GM21390 (cell line): ENCODE results near the gene INO80B.
"Not testable (repeated sequence)": the region's sequence is repeated elsewhere in the genome, so short reads cannot be mapped to it uniquely, and the experiment has no call there.

Experiments
- ATAC-seq: cut with Tn5 transposase; IDR thresholded peaks from one replicate; pipeline ENCODE4 v1.9.1; 2021; ENCODE audit not compliant: unreplicated experiment

Gene INO80B

DNA sequence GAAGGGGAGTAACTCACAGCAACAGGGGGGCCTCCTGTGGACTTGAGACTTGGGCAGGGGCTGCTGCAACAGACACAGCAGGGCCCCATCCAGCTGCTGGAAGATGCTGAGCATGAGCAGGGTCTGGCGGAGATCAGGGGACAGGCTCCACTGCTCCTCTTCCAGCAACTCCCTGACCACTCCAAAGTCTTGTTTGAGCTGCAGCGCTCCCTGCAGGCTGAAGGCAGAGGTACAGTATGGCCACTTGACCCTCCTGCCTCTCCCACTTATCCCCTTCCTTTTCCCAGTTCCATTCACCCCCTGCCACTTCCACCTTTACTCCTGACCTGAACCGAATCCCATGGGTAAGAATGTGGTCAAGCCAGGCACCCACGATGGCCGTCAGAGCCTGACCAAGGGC, 20.0 kb downstream of the INO80B start:
- no peak for ATAC-seq

DNA sequence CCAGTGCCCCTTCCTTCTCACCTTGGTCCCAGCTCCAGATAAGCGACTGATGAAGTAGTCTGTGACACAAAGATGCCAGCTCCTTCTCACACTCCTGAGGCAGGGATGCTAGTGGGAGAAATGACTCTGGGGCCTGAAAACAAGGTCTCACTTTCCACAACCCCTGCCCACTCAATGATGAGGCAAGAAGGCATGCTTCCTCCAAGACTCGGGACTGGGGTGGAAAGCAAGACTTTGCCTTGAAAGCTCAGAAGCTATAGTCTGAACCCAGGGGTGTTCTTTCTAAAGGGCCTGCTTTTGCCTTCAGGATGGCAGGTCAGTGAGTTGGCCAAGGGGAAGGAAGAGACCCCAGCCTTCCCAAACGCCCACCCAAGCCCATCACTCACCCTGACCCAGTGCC, 26.5 kb downstream of the INO80B start:
- ATAC-seq: no peak

DNA sequence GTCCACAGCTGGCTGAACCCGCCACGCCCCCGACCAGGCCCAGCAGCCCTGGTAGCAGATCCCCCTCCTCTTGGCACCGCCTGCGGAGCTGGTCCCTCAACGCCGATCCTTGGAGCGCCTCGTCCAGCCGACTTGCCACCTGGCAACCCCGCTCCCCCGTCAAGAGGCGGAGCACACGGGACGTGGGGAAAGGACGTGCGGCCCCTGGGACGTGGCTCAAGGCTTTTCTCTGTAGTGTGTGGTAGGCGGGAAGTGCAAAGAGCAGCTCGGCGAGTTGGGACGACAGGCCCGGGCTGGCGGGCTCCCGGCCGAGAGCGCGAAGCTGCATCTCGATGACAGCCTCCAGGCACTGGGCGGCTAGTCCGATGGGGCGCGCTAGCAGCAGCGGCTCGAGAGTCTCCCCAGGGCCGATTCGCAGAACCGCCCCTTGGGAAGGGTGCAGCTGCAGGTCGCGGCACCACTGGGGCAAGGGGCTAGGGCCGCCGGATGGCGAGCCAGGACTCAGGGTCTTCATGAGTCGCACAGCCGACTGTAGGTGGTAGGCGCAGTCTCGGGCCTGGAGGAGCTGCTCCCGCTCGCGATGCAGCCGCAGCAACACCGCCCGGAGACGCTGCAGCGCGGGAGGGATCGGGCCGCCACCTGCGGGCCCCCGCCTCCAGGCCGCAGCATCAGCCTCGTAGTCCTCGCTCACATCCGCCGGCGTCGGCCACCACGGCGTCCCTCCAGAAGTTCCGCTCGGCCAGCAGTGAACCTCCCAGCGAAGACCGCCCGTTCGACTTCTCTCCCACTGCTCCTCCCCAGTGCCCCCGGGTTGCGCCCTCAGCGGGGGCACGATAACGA, 27.3 kb downstream of the INO80B start:
- ATAC-seq: peak; percentile 39

DNA sequence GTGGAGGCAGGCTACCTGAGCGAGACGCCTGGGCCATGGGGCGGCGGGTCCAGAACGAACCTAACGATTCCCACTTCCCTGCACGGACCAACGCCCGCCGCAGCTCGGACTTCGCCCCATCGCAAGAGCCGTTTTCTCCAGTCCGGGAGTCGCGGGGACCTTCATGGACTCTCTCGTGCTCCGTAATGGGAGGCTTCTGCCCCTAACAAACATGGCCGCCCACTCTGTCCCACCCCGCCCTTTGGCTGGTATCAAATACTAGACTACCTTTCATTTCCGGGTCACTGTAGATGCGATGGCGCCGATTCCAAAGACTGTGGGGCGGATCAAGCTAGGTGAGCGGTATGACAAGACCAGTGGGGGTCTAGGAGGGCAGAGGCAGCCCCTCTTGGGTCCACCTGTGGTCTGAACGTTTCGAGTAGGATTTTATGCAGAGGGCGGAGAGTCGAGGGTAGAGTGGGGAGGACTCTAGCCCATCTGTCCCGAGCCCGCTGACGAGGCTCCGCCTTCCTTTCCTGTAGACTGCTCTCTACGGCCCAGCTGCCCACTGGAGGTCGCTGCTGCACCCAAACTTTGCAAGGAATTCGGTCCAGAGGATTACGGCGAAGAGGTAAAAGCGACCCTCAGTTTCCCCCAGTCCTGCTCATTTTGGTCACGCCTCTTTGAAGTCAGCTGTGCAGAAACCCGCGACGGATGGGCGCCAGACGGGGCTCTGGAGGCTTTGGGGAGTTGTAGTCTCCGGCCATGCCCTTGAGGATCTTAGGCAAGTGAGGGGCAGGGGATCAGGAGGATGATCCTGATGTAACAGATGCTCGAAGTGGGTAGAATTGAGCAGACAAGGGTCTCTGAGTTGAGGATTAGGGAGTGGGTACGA, 28.2 kb downstream of the INO80B start, which contains the start of the genes CCDC142 and TTC31:
Gene CCDC142, minus strand, starts transcription at position 198 of the 874 bp plus-strand sequence. Its CDS starts 161 bp downstream, at position 37.
Gene TTC31, plus strand, starts transcription at position 281 of the 874 bp plus-strand sequence. Its CDS starts 15 bp downstream, at position 296.
- peak; percentile 88 for ATAC-seq

GRCh38 chr2:74483675-74484164, 28.8 kb downstream of the INO80B start:
- ATAC-seq: not testable (repeated sequence)

DNA sequence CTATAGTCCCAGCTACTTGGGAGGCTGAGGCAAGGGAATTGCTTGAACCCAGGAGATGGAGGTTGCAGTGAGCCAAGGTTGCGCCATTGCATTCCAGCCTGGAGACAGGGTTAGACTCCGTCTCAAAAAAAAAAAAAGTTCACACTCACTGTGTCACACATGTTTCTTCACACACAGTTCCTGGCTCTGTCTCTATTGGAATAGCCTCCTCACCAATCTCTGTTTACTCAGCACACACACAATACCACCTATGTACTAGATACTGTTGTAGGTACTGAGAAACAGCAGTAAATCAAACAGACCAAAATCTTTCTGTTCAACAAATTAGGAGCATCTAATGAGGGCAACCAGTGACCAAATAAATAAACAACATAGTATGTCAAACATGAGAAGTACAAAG, 31.3 kb downstream of the INO80B start:
- no peak for ATAC-seq

DNA sequence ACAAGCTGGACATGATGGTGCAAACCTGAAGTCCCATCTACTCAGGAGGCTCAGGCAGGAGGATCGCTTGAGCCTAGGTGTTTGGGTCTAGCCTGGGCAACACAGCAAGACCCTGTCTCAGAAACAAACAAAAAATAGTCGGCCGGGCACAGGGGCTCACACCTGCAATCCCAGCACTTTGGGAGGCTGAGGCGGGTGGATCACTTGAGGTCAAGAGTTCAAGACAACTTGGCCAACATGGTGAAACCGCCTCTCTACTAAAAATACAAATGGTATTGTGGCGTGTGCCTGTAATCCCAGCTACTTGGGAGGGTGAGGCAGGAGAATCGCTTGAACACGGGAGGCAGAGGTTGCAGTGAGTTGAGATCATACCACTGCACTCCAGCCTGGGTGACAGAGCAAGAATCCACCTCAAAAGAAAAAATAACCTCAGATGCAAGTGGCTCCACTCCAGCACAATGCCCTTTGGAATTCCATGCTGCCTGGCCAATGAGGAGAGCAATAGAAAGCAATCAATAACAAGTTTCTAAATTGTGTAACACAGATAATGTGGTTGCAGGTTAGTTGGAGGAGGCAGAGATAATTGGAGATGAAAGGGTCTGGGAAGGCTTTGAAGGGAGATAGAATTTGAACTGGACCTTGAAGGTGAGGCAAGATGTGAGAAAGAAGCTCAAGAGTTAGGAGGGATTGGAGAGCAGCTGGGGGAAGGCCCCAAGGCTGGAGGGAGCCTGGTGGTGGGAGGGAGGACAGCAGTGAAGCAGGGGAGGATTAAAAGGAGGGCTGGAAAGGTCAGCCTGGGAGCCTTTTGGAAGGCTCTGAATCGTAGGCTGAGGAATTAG, 34.0 kb downstream of the INO80B start:
- no peak for ATAC-seq

GRCh38 chr2:74489906-74490305, 35.0 kb downstream of the INO80B start:
- no peak for ATAC-seq

GRCh38 chr2:74491648-74492544, 37.0 kb downstream of the INO80B start:
- no peak for ATAC-seq

- no peak for ATAC-seq
Measured at GRCh38 chr2:74493546-74493945, 38.7 kb downstream of the INO80B start.

DNA sequence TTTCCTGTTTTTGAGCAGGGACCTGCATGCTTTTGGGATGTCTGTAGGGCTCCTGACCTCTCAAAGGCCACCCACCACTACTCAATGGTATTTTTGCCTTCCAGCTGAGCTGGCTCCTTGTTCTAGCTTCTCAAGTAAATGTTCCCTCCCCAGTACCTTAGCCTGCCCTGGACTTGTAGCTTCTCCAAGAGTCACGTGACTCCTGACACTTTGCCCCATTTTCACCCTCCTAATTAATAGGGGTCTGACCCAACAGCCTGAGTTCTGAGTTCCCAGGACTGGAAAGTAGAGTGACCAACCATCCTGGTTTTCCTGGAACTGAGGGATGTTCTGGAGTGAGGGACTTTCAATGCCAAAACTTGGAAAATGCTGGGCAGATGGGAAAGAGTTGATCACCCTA, 40.6 kb downstream of the INO80B start:
- ATAC-seq: no peak

DNA sequence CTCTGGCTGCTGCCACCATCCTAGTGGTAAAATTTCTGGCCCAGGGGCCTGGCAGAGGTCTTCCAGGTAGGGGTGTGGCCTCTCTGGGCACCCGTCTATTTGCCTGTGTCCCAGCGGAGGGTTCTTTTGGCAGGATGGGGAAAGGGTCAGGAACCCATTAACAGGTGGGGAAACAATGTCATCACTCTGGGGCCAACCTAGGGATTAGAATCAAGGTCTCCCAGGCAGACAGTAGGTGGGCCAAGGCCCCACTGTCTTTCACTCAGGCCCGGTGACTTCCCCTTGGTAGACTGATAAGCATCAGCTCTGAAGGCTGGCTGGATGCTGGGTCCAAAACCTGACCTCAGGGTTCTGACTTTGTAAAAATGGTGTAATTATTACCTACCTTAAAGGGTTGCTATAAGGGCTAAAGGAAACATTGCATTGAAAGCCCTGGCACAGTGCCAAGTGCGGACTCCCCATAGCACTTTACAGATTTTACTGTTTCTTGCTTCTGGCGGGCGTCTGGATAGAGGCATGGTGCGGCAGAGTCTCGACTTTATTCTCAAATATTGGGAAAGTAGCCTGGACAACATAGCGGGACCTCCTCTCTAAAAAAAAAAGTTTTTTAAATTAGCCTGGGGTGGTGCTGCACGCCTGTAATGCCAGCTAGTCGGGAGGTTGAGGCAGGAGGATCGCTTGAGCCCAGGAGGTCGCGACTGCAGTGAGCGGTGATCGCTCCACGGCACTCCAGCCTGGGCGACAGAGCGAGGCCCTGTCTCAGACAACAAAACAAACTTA, 42.3 kb downstream of the INO80B start:
- ATAC-seq: no peak

DNA sequence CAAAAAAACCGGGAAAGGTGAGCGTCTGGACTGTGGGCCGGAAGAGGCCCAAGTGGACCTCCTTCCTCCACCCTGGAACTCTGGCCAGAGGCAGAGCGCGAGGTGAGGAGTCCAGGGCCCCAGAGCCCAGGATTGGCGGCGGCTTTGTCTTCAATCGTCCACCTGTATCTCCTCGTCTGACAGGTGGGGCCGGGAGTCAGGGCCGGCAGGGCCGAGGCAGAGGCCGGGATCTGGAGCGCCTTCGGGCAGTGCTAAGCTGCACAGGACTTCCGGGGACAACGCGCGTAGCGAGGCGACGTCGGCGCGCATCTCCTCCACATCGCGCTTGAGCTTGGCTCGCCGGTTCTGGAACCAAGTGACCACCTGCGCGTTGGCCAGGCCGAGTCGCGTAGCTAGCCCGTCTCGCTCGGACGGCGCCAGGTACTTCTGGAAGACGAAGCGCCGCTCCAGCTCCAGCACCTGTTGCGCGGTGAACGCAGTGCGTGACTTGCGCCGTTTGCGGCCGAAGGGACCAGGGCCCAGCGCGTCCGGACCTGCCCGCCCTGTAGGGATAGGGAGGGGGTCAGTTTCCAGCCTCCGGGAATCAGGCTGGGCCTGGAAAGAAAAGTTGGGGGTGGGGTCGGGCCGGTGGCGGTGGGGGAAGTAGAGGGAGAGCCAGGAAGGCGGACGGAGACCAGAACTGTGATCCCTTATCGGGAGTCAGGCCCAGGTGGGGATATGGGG, 43.1 kb downstream of the INO80B start:
- ATAC-seq: no peak

DNA sequence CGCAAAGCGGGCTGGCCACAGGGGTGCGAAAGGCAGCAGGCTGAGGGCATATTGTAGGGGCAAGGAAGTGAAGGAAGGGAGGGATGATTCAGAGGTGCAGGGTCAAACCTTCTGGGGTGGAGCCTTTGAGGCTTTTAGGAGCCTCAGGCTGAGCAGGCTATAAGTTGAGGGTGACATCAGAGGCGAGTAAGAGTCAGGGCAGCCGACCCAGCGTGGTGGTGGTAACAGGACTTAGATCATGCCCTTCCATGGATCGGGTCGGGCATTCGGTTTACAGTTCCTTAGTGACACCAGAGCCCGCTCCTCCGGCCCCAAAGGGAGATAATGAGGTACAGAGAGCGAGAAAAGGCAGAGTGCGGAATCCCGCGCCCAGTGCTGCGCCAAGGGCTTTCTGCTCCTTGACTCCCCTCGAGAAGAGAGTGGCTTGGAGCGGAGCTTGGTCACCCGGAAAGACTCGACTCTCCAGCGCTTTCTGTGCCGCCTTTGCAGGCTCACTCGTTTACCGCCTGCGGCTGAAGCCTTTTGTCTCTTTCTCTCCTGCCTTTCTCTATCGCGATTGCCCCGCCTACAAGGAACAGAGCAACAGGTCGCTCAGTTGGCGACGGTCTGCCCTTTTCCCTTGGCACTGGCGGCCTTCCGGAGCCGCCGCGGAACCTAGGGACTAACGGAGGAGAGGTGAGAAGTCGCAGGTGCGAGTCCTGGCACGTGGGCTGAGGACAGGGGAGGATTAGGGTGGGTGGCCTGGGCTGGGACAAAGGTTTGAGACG, 43.8 kb downstream of the INO80B start:
- ATAC-seq: no peak

DNA sequence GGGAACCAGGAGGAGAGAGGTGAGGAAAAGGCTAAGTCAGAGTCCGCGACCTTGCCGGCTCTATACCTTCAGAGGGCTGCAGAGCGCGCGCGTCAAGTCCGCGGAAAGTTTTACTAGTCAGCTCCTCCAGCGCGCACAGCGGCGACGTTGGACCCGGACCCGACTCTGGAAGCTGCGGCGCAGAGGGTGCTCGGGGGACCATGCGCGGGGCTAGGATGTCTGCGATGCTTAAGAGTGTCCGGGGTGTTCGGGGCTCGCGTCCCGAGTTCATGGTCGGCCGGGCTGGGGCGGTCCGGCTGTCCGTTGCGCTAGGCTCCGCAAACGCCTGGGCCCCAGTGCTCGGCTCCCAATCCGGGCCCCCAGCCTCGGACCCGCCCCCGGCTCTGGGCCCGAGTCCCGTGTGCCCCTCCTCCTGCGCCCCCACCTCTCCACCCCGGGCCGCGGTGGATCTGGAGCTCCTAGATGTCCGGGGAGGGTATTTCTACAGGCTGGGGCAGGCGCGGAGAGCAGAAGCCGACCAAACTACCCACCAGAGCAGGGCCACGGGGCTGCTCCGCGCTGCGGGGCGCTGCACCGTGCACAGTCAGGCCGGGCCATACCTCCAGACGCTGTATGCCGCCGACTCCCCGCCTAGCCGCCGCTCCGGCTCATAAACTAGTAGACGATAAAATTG, 44.5 kb downstream of the INO80B start, which contains the start of gene LBX2:
Gene LBX2, minus strand, starts transcription at position 337 of the 673 bp plus-strand sequence. Its CDS starts 66 bp downstream, at position 271.
- no peak for ATAC-seq

DNA sequence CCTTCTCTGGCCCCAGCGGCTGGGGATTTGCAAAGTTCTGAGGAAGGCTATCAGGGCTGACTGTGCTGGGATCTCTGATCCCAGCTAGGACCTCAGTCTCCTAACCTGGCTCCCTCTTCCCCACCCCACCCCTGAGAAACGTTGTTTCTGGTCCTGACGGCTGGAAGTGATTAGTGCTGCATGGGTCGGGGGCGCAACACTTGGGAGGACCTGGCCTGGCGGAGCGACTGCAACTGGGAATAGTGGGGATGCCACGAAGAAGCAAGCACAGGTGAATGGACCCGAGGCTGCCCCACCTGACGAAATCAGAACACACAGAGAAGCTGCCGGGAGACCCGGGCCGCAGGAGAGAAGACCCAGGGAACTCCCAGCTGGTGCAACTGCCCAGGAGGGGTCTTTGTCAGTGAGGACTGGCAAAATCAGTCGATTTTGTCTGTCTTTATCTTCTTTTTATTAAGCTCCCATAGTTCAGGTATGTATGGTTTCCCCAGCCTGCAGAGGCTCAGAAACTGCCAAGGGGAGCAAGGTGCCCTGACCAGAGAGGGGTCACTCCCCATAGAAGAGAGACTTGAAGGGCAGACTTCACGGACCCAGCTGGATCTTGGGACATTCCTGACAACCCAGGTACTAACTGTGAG, 45.2 kb downstream of the INO80B start:
- ATAC-seq: no peak
